HL-60 (cell line): Measurements from ENCODE around the gene UMPS.

Experiments
- CTCF ChIP-seq: IDR thresholded peaks from one replicate; pipeline ENCODE4 v1.5.1; 2011; ENCODE audit warnings: low read length, control low read depth, inconsistent platforms; ENCODE audit not compliant: insufficient read depth
- POLR2AphosphoS5 ChIP-seq: IDR thresholded peaks from 2 replicates; pipeline ENCODE4 v1.6.1; 2012; ENCODE audit warnings: low read depth

GRCh38 chr3:124699686-124700396 is 30.4 kb upstream of the UMPS start:
- TF ChIP-seq CTCF (no peak), POLR2AphosphoS5 (no peak)
